PC-3 (cell line): ENCODE results near the gene OPTC.

Experiments used
- CTCF ChIP-seq: fragments of 300-600 bp; sonication (generic); conservative IDR thresholded peaks from 2 replicates; pipeline ENCODE4 v1.5.1; 2017; ENCODE audit warnings: antibody characterized with exemption, low read depth, mild to moderate bottlenecking, low read length
- EZH2 ChIP-seq: fragments of 300-600 bp; sonication (generic); IDR thresholded peaks from one replicate; pipeline ENCODE4 v1.6.1; 2017; ENCODE audit warnings: antibody characterized with exemption, mild to moderate bottlenecking, low read length; ENCODE audit not compliant: unreplicated experiment
- EZH2phosphoT487 ChIP-seq: fragments of 300-600 bp; sonication (generic); IDR thresholded peaks from 2 replicates; pipeline ENCODE4 v1.6.1; 2018; ENCODE audit warnings: mild to moderate bottlenecking, antibody characterized with exemption, low read length, borderline replicate concordance

GRCh38 chr1:203455706-203456105 is 38.2 kb upstream of the OPTC start:
- TF ChIP-seq CTCF: no peak
- TF ChIP-seq EZH2phosphoT487: no peak
- no peak for TF ChIP-seq EZH2
